GM06990 (cell line): ENCODE measurements around the gene BRF1.

Source experiments
- DNase-seq: peaks from one replicate; pipeline ENCODE4 v3.0.0-alpha.2; 2011; ENCODE audit not compliant: insufficient read length; ENCODE audit errors: extremely low read depth
- H3K27me3 ChIP-seq: replicated peaks from 2 replicates; pipeline ENCODE4 v1.6.0; 2011; ENCODE audit warnings: low read length; ENCODE audit not compliant: control insufficient read depth, insufficient read depth
- H3K36me3 ChIP-seq: 2 replicates; pipeline ENCODE4 v1.5.1; 2011; ENCODE audit warnings: low read length; ENCODE audit not compliant: control insufficient read depth, insufficient read depth
- H3K4me3 ChIP-seq: replicated peaks from 2 replicates; pipeline ENCODE4 v1.5.1; 2011; ENCODE audit warnings: low read depth, mild to moderate bottlenecking, control low read depth, low read length
- CTCF ChIP-seq: IDR thresholded peaks from 2 replicates; pipeline ENCODE4 v1.5.1; 2011; ENCODE audit warnings: low read length, control low read depth, mild to moderate bottlenecking, inconsistent platforms; ENCODE audit not compliant: insufficient read depth, poor library complexity, severe bottlenecking

BRF1 gene

GRCh38 chr14:105315211-105315721, 14.5 kb upstream of the BRF1 start:
- TF ChIP-seq CTCF: no peak
- DNase-seq: peak; percentile 46
- Histone ChIP-seq H3K36me3 (no peaks in the 10 kb centered on the region), H3K27me3 (no peaks in the 10 kb centered on the region), H3K4me3 (peak overlapping the region; percentile 63)

GRCh38 chr14:105314287-105315200, 13.7 kb upstream of the BRF1 start, which contains the start of gene PACS2:
Gene PACS2 (plus strand): TSS chr14:105314748. CDS start chr14:105314919, 171 bp downstream.
- peak; percentile 90 for DNase-seq
- Histone ChIP-seq H3K36me3 (no peaks in the 10 kb centered on the region), H3K4me3 (peak within 1 kb of the TSS; percentile 69), H3K27me3 (no peaks in the 10 kb centered on the region)
- no peak for TF ChIP-seq CTCF

GRCh38 chr14:105313381-105314286, 12.8 kb upstream of the BRF1 start:
- TF ChIP-seq CTCF: no peak
- DNase-seq: no peak
- H3K36me3 ChIP-seq: no peaks in the 10 kb centered on the region
- H3K4me3 ChIP-seq: peak overlapping the region; percentile 69
- H3K27me3 ChIP-seq: no peaks in the 10 kb centered on the region

GRCh38 chr14:105312973-105313372, 12.2 kb upstream of the BRF1 start:
- TF ChIP-seq CTCF: no peak
- Histone ChIP-seq H3K36me3 (no peaks in the 10 kb centered on the region), H3K4me3 (no peak overlapping the region), H3K27me3 (no peaks in the 10 kb centered on the region)
- DNase-seq: peak; percentile 6

GRCh38 chr14:105311838-105312237, 11.0 kb upstream of the BRF1 start:
- Histone ChIP-seq H3K36me3 (no peaks in the 10 kb centered on the region), H3K4me3 (no peak overlapping the region), H3K27me3 (no peaks in the 10 kb centered on the region)
- DNase-seq: no peak
- no peak for TF ChIP-seq CTCF
